ENCODE results near the gene RABGEF1.
"Not testable (repeated sequence)": the region's sequence is repeated elsewhere in the genome, so short reads cannot be mapped to it uniquely, and the experiment has no call there.

The RABGEF1 gene

DNA sequence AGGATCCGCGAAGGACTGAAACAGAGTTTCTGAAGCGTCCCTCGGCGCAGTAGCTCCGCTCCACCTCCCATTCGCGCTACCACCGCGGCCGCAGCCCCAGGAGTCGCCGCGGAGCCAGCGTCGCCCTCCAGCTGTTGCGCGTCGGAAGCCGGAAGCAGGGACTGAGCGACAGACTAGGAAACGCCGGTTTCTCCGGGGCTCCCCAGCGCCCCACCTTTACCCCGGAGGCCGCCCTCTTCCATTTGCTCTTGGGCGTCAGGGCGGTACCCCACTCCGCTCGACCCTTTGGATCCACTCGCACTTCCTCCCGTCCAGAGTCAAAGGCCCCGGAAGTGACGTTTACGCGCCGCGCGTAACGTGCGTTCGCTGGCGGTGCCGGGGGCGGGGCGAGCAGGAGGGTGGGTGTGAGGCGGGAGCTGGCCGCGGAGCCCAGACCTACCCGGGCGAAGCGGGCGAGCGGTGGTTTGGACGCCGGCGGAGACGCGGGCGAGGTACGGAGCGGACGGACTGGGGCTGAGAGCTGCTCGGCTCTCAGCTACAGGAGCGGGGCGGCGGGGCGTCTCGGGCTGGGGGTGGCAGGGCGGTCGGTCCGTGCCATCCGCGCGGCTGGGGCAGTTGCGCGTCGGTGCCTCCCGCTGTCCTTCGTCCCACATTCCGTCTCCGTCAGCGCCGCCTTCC, at the start of gene RABGEF1:
Gene RABGEF1 (plus strand): TSS at position 432 of the 678 bp plus-strand sequence. CDS start 31,167 bp downstream, outside the sequence.
- DNase-seq, result peak; percentile 97

DNA sequence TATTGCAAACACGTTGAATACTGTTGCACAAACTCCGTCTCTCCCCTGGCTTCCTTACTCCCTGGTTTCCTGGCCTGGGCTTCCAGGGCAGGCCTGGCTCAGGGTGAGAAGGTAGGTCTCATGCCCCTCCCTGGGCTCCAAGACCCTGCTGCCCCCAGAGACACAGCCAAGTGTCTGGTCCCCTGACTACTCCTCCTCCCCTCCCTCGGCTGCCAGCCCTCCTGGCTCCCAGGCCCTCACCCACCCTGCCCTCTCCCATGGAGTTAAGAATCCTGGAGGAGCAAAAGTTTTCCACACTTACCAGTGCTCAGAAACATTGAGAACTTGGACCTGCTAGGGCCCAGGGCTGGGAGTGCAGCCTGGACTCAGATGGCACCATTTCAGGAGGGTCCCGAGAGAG, 47.2 kb upstream of the RABGEF1 start:
- no peak for DNase-seq

DNA sequence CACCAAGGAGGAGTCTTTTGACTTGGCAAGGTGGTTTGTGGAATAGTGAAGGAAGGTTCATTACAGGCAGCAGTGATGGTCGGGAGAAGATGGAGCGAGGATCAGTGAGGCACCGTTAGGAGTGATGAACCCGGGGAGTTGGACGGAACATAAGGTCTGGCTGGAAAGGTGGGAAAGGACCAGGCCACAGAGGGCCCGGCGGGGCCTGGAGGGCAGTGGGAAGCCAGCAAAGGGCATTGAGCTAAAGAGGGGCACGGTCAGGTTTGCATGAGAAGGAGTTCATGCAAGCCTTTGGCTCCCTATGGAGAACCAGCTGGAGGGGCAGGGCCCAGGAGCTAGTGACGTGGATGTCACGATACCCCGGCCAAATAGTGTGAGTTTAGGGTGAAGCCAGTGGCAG, 46.2 kb upstream of the RABGEF1 start:
- no peak for DNase-seq

- not testable (repeated sequence) for DNase-seq
Measured at GRCh38 chr7:66695417-66695816, 45.1 kb upstream of the RABGEF1 start.

DNA sequence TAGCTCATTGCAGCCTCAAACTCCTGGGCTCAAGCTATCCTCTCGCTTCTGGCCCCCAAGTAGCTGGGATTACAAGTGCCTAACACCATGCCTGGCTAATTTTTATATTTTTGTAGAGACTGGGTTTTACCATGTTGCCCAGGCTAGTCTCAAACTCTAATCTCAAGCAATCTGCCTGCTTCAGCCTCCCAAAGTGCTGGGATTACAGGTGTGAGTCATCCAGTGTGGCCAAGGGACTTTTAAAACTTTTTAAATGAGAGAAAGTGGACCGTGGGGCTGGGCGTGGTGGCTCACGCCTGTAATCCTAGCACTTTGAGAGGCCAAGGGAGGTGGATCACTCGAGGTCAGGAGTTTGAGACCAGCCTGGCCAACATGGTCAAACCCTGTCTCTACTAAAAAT, 44.4 kb upstream of the RABGEF1 start:
- DNase-seq, result not testable (repeated sequence)

- peak; percentile 21 for DNase-seq
Measured at GRCh38 chr7:66696774-66697191, 43.8 kb upstream of the RABGEF1 start.

DNA sequence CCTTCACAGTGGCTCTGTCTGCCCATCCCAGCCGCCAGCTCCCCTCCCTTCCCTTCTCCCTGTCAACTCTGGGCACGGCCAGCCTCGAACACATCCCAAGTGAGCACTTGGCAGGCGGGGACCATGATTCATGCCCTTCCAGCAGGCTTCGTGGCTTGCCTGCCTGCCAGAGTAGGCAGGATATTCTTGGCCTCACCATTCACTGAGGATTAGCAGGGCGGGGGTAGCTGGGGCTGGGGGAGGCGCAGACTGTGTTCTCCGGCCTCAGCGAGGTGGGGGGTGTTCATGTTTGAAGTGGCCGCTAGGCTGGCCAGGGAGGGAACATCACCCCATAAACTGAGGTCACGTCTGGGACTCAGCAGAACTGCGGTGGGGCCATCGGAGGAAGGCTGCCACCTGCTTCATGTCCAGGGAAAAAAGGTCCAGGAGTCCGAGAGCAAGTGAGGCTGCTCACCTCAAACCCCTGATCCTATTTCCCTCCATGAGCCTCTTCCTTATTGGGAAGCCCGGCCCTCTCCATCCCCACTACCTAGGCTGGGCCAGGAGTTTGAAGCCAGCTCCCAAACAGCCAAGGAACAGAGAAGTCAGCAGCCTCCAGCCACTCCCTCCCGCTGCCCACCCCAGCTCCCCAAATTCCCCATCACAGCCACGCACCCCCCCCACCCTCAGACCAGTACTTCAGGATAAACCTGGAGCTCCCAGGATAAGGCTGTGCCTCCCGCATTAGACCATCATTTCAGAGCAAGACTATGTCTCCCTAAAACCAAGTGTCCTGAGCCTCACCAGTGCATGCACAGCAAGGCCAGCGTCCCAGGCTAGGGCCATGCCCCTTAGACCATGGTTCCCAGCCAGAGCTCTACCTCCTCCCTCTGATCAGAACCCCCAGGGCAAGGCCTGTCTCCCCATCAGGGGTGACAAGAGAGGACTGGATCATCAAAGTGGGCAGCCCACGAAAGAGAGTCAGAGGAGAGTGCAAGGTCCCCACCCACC, 42.8 kb upstream of the RABGEF1 start:
- peak; percentile 76 for DNase-seq

DNA sequence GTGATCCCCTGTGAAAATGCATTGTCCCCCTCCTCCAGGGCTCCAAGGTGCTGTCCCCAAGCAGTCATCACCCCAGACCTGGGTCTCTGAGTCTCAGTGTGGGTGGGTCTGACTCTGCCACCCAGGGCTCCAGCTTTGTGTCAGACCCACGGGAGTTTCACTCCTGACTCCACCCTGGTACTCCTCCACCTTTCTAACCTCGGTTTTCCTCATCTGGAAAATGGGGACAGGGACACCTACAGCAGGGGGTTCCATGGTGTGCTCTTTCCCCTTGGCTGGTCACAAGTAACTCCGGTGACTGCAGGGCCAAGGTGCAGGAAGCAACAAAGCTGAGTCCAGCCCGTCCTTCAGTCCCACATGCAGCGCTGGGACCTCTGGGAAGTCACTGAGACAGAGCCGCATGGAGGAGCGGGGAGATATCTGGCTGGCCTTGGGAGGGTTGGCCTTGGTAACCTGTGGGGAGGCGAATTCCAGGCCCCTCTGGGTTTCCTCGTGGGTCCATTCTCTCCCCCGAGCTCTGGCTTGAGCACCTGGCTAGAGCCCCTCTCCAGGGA, 41.8 kb upstream of the RABGEF1 start:
- DNase-seq, result no peak

- no peak for DNase-seq
Measured at GRCh38 chr7:66699998-66700397, 40.5 kb upstream of the RABGEF1 start.

DNA sequence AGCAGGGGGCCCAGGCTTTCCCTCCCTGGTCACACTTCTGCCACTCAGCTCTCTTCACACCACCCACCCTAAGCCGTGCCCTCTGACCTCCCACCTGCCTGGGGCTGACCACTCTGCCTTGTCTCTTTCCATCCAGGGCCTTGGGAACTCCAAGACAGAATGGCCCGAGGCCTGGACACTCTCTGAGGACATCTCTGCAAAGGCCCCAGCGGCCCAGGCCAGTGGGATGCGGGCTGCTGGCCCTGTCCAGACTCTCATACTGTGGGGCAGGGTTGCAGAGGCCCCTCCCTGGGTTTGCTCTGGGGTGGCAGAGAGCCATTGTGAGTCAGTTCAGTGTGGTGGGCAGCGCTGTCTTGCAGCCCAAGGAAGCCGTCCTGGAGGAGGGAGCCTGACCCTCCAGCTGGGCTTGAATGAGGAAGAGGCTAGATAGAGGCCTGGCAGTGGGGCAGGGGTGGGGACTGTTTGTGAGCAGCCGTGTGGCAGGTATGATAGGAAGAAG, 39.9 kb upstream of the RABGEF1 start:
- DNase-seq, result no peak

DNA sequence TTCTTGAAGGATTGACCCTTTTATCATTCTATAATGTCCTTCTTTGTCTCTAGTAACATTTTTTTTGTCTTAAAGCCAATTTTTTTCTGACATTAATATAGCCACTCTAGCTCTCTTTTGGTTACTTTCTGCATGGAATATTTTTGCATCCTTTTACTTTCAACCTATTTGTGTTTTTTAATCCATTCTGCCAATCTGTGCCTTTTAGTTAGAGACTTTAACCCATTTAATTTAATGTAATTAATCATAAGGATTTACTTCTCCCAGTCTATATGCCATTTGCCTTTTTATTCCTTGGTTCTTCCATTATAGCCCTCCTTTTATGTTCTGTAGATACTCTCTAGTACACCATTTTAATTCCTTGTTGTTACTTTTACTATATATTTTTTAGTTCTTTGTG, 32.7 kb upstream of the RABGEF1 start:
- DNase-seq, result no peak

DNA sequence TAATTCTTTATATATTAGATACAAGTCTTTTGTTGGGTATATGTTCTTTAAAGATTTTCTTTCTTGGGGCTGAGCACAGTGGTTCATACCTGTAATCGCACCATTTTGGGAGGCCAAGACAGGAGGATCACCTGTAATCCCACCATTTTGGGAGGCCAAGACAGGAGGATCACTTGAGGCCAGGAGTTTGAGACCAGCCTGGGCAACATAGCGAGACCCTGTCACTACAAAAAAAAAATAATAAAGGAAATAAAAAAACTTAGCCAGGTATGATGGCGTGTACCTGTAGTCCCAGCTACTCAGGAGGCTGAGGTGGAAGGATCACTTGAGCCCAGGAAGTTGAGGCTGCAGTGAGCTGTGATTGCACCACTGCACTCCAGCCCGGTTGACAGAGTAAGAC, 29.8 kb upstream of the RABGEF1 start:
- DNase-seq, result not testable (repeated sequence)

- DNase-seq, result no peak
Measured at GRCh38 chr7:66713687-66714086, 26.8 kb upstream of the RABGEF1 start.

DNA sequence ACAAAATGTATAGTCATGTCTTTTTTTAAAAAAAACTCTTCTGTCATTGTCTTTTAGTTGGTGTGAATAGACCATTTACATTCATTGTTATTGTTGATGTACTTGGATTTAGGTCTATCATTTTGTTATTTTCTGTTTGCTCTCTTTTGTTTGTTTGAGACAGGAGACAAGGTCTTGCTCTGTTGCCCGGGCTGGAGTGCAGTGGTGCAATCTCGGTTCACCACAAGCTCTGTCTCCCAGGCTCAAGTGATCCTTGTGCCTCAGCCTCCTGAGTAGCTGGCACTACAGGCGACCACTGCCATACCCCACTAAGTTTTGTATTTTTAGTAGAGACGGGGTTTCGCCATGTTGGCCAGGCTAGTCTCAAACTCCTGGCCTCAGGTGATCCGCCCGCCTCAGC, 23.9 kb upstream of the RABGEF1 start:
- DNase-seq, result not testable (repeated sequence)

DNA sequence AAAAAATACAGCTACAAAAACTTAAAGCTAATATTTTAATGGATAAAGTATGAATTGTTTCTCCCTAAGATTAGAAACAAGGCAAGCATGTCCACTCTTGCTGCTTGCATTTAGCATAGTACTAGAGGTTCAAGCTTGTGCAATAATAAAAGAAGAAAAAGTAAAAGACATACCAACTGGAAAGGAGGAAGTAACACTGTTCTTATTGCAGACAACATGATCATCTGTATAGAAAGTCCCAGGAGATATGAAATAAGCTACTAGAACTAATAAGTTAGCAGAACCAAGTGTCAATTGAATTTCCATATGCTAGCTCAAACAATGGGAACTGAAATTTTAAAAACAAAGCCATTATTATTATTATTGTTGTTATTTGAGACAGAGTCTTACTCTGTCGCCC, 20.0 kb upstream of the RABGEF1 start:
- no peak for DNase-seq

DNA sequence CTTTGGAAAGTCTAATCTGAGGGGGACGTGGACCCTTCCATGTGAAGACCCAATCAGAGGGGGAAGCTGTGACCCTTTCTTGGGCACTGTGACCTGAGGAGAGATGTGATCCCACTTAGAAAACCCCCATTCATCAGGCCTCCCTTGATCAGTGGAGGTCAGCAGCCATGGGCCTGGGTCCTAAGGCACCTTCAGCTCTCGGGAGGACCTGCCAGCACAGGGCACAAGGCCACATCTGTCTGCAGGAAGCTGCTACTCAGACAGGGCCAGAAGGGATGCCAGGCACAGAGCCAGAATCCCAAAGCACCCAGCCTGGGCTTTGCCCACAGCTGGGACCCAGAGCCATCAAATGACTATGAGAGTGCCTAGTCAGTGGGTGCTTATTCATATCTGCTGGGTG, 14.7 kb upstream of the RABGEF1 start:
- DNase-seq, result no peak

- DNase-seq, result no peak
Measured at GRCh38 chr7:66727058-66727457, 13.5 kb upstream of the RABGEF1 start.

DNA sequence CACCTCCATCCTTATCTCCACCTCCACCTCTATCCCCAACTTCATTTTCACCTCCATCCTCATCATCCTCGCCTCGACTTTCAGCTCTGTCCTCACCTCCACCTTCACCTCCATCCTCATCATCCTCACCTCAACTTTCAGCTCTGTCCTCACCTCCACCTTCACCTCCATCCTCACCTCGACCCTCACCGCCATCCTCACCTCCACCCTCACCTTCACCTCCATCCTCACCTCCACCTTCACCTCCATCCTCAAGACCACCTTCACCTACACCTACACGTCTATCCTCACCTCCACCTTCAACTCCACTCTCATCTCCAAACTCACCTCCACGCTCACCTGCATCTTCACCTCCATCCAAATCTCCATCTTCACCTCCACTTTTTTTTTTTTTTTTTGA, 12.0 kb upstream of the RABGEF1 start:
- no peak for DNase-seq

GRCh38 chr7:66729274-66729673, 11.3 kb upstream of the RABGEF1 start:
- DNase-seq, result no peak

- no peak for DNase-seq
Measured at GRCh38 chr7:66731986-66732385, 8.5 kb upstream of the RABGEF1 start.

DNA sequence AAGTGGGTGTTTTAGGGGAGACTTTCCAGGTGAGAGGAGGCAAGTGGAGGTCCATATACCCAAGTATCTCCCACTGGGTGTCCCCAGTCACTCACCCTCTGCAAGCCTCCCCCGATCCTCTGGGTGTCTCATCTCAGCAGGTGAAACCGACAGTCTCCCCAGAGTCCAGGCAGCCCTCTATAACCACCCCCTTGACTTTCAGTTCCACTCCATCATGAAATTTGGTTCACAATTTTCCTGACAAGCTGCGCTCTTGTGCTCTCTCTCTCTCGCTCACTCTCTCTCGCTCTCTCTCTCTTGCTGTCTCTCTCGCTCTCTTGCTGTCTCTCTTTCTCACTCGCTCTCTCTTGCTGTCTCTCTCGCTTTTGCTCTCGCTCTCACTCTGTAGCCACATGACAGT, 8.1 kb upstream of the RABGEF1 start:
- DNase-seq, result no peak

GRCh38 chr7:66734006-66734405, 6.5 kb upstream of the RABGEF1 start:
- no peak for DNase-seq

DNA sequence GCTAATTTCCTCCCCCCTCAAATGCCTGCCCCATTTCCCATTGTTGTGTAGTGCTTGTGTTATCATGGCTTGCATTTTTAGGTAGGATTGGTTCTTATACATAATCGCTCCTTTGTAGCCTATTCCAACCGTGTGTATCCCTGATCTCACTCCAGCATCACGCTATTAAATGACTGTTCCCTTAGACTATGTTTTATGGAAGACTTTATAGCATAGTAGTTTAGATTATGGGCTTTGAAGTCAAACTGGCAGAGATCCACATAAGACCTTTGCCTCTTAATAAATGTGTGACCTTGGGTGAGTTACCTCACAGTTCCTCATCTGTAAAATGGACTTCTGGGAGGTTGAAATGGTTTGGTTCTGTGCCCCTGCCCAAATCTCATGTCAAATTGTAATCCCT, 5.4 kb upstream of the RABGEF1 start:
- DNase-seq, result no peak

DNA sequence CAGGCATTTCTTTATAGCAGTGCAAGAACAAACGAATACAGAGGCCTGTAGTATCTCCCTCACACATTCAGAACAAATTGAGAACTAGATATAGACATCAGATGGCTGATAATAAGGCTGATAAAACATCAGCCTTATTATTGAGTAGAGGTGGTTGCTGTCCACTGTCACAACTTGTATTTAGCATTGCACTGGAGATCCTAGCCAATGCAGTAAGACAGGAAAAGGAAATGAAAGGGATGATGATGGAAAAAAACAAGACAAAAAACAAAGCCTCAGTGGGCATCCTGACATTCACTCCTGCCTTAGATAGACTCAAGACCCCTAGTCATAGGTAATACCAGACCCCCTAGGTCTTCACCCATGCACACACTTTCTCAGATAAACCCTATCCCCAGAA, 4.7 kb upstream of the RABGEF1 start:
- DNase-seq, result no peak

All from EL (cell line).